ELF-1 (cell line): ENCODE results near the gene SFT2D3.
"Not testable (repeated sequence)": the region's sequence is repeated elsewhere in the genome, so short reads cannot be mapped to it uniquely, and the experiment has no call there.

Experiments used
- DNase-seq: peaks from one replicate; pipeline ENCODE4 v3.0.0-alpha.2; 2016; ENCODE audit warnings: low read depth, low spot score

The SFT2D3 gene

GRCh38 chr2:127740665-127741288, 39.5 kb downstream of the SFT2D3 start:
- DNase-seq = no peak

- DNase-seq = no peak
Measured at GRCh38 chr2:127743477-127744026, 42.3 kb downstream of the SFT2D3 start.

- DNase-seq = no peak
Measured at GRCh38 chr2:127747621-127748020, 46.3 kb downstream of the SFT2D3 start.

GRCh38 chr2:127749537-127749936, 48.2 kb downstream of the SFT2D3 start:
- DNase-seq = not testable (repeated sequence)

GRCh38 chr2:127753374-127753773, 52.1 kb downstream of the SFT2D3 start:
- no peak for DNase-seq

GRCh38 chr2:127754186-127754585, 52.9 kb downstream of the SFT2D3 start:
- no peak for DNase-seq
